Heart left ventricle (tissue), 16 donors: ENCODE data around the gene ZNF185. TPM values are rescaled to one million over a fixed set of nuclear protein-coding genes. Genes with fewer than 3 reads are reported as not detected.

Source experiments
- ATAC-seq, 4 donors: fragments of 200-7000 bp; cut with Tn5 transposase; one replicate each; pipeline ENCODE4 v1.9.1; 2020 to 2022; ENCODE audit warnings: moderate library complexity in 4 of 4, mild to moderate bottlenecking in 3 of 4, moderate number of reproducible peaks in 1 of 4
- DNase-seq, 5 donors: peaks; one replicate each; pipeline ENCODE4 v3.0.0-alpha.2; 2020
- H3K27ac ChIP-seq, 12 donors: fragments of 200-600 bp; sonication (generic) in 4 of 12; one replicate each; pipeline versions ENCODE4 v1.5.0 to v1.8.0; 2016 to 2022; ENCODE audit warnings: mild to moderate bottlenecking in 2 of 12
- H3K27me3 ChIP-seq, 9 donors: fragments of 200-600 bp; sonication (generic) in 2 of 9; one replicate each; pipeline versions ENCODE4 v1.5.1 to v1.8.0; 2016 to 2022; ENCODE audit warnings: mild to moderate bottlenecking in 3 of 9
- H3K36me3 ChIP-seq, 9 donors: fragments of 200-600 bp; sonication (generic) in 2 of 9; one replicate each; pipeline versions ENCODE4 v1.5.0 to v1.8.0; 2018 to 2022; ENCODE audit warnings: mild to moderate bottlenecking in 2 of 9
- H3K4me1 ChIP-seq, 12 donors: fragments of 200-600 bp; sonication (generic) in 4 of 12; one replicate each; pipeline versions ENCODE4 v1.5.0 to v1.8.0; 2016 to 2022; ENCODE audit warnings: mild to moderate bottlenecking in 3 of 12
- H3K4me3 ChIP-seq, 12 donors: fragments of 200-600 bp; sonication (generic) in 4 of 12; one replicate each; pipeline versions ENCODE4 v1.5.0 to v1.8.0; 2017 to 2022; ENCODE audit warnings: mild to moderate bottlenecking in 9 of 12, moderate library complexity in 4 of 12
- H3K9me3 ChIP-seq, 12 donors: fragments of 200-600 bp; sonication (generic) in 4 of 12; one replicate each; pipeline versions ENCODE4 v1.5.0 to v1.8.0; 2016 to 2022; ENCODE audit warnings: mild to moderate bottlenecking in 1 of 12
- POLR2A ChIP-seq, 2 donors: fragments of 450-650 bp; IDR thresholded peaks; one replicate each; pipeline ENCODE4 v1.6.1; 2017; ENCODE audit warnings: antibody characterized with exemption in 2 of 2, mild to moderate bottlenecking in 2 of 2, moderate library complexity in 2 of 2
- WGBS, 4 donors: extraction: QIAGEN DNeasy Blood & Tissue Kit in 2 of 4; methylation state at CpG; one replicate each; pipeline versions ENCODE4 v1.1.5 to v1.1.7; 2013 to 2018; 5-methylcytosine and 5-hydroxymethylcytosine counted together
- intact Hi-C, 10 donors: fragments of 100-400 bp; cut with DNase I; formaldehyde crosslinking; loops; one replicate each; pipeline versions ENCODE4 v1.11.1 to v1.14.2; 2022
- polyA plus RNA-seq, 2 donors: library from polyadenylated mRNA; stranded (reverse); fragments of 200-250 nt; gene quantifications; one replicate each; pipeline ENCODE4 v1.2.3, GENCODE V29; 2013
- total RNA-seq, 9 donors: library from RNA; depleted of rRNA in 2 of 9; stranded (reverse); fragments of >200 nt in 2 of 9; fragmentation: NEBNext Ultra II Directional in 3 of 9; extraction: Animal tissue kit (Norgen Biotek cat#: 25700) in 3 of 9; gene quantifications; one replicate each; pipeline versions ENCODE4 v1.1.0 to v1.2.4, GENCODE V29; 2016 to 2023
- TF ChIP-seq, protein P1 (sequence below), 12 donors: fragments of 200-600 bp; sonication (generic) in 4 of 12; IDR thresholded peaks; one replicate each; pipeline versions ENCODE4 v1.5.0 to v1.8.0; 2018 to 2022; ENCODE audit warnings: antibody characterized with exemption in 12 of 12, mild to moderate bottlenecking in 5 of 12
- donor health status: ischemic (EF 13 %, LVEDD 7.1; RV severe dilation, severe dysfunction).
- donor health status: healthy with polysubstance abuse.
- donor health status: DM: no; HTN: yes; CAD: no.
- donor health status: DM: no; HTN: no; CAD: no.
- donor health status: ischemic (EF 25% LVEDD 6.9; RV normal size, moderate dysfunction).
- donor health status: ischemic (EF 25% LVEDD 5.7; RV mildly dilated, moderate dysfunction).
- donor health status: healthy.
- donor health status: DM: yes; HTN: yes; CAD: no.
- donor health status: ischemic (EF 35%, LVEDD 5.7; RV mildly dilated, moderate dysfunction).
- donor health status: nonischemic (EF 11% LVEDD 7.7; RV severe dilation, severe dysfunction).
- donor health status: DM: yes; HTN: yes; CAD: no.
- donor health status: PGD.
- donor health status: ischemic (EF 29% LVEDD 5.4; RV normal size, mild dysfunction).
- donor health status: nonischemic (EF 23%, LVEDD 6.1; RV moderate dilation, normal function).

ZNF185 gene
- total and polyA plus RNA-seq, 11 donors, result 0.42 to 7.4 (median 1.8) TPM

DNA sequence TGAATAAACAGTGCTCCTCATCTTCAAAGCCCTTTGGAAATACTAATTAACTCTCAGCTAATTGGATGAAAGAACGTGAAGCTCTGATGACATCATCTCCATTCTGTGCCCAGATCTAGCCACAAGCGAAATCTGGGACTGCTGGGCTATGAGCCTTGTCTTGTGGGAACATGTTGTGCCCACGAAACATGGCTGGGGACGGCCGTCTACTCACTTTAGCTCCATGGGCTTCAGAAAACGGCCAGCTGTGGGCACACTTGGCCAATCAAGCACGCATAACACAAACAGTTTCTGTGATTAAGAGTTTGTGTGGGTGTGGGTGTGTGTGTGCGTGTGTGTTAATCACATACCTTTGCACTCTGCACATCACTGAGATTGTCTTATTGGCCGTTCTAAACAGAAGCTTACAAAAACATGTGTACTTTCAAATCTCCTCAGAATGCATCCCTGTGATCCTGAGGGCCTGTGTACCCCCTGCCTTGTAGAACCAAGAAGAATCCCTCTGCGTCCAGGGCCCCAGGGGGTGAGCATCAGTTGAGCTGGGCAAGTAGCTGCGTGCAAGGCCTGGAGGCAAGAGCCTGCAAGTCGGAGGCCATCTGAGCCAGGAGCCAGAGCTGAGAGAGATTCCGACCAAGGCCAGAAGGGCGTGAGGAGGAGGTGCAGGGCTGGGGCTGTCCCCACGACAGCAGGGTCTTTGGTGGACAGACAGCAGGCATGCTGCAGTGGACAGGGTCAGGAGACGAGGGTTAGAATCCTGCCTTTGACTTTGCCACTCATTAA is 18.7 kb upstream of the ZNF185 start:
- WGBS, 4 donors, result 70 to 88% (median 78%) methylated on average over 16 of the region's 16 CpGs
- intact Hi-C loops, result no loop called here
- no peak for TF ChIP-seq POLR2A (IDR thresholded peaks at IDR 0.05)
- TF ChIP-seq, protein P1, sequence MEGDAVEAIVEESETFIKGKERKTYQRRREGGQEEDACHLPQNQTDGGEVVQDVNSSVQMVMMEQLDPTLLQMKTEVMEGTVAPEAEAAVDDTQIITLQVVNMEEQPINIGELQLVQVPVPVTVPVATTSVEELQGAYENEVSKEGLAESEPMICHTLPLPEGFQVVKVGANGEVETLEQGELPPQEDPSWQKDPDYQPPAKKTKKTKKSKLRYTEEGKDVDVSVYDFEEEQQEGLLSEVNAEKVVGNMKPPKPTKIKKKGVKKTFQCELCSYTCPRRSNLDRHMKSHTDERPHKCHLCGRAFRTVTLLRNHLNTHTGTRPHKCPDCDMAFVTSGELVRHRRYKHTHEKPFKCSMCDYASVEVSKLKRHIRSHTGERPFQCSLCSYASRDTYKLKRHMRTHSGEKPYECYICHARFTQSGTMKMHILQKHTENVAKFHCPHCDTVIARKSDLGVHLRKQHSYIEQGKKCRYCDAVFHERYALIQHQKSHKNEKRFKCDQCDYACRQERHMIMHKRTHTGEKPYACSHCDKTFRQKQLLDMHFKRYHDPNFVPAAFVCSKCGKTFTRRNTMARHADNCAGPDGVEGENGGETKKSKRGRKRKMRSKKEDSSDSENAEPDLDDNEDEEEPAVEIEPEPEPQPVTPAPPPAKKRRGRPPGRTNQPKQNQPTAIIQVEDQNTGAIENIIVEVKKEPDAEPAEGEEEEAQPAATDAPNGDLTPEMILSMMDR (IDR thresholded peaks at IDR 0.05), result no peak

GRCh38 chrX:152881289-152881688 is 16.6 kb upstream of the ZNF185 start:
- Histone ChIP-seq H3K27me3 (peaks cover 0 to 12% (median 0%) of the 10 kb centered on the region in 9 donors), H3K4me1 (no peaks in the 10 kb centered on the region), H3K4me3 (no peak overlapping the region), H3K27ac (no peak overlapping the region), H3K36me3 (no peaks in the 10 kb centered on the region), H3K9me3 (no peaks in the 10 kb centered on the region)
- WGBS, 4 donors, result 78 to 96% (median 85%) methylated on average over 2 of the region's 2 CpGs
- TF ChIP-seq, protein P1 (IDR thresholded peaks at IDR 0.05), result no peak
- no peak for TF ChIP-seq POLR2A (IDR thresholded peaks at IDR 0.05)
- intact Hi-C loops, result no loop called here
- DNase-seq (no peak), ATAC-seq (no peak)

More for the DNA sequence above, 18.7 kb upstream of the ZNF185 start:
- peaks cover 0 to 6% (median 0%) of the 10 kb centered on the region in 9 donors for H3K27me3 ChIP-seq
- no peaks in the 10 kb centered on the region for H3K4me1 ChIP-seq
- ATAC-seq (no peak), DNase-seq (no peak)
- no peaks in the 10 kb centered on the region for H3K9me3 ChIP-seq
- H3K4me3 ChIP-seq, result no peak overlapping the region
- no peak overlapping the region for H3K27ac ChIP-seq
- H3K36me3 ChIP-seq, result no peaks in the 10 kb centered on the region

- no peak for DNase-seq
- Histone ChIP-seq H3K4me3 (no peak overlapping the region), H3K36me3 (no peaks in the 10 kb centered on the region), H3K4me1 (no peaks in the 10 kb centered on the region), H3K27me3 (peaks cover 0 to 25% (median 0%) of the 10 kb centered on the region in 9 donors), H3K27ac (no peak overlapping the region), H3K9me3 (no peaks in the 10 kb centered on the region)
- 46 to 74% (median 60%) methylated on average over 6 of the region's 6 CpGs for WGBS, 4 donors
- no peak for ATAC-seq
- TF ChIP-seq, protein P1 (IDR thresholded peaks at IDR 0.05), result no peak
- no peak for TF ChIP-seq POLR2A (IDR thresholded peaks at IDR 0.05)
- intact Hi-C loops, result no loop called here
These were observed 13.7 kb upstream of the ZNF185 start for GRCh38 chrX:152884171-152884570.

DNA sequence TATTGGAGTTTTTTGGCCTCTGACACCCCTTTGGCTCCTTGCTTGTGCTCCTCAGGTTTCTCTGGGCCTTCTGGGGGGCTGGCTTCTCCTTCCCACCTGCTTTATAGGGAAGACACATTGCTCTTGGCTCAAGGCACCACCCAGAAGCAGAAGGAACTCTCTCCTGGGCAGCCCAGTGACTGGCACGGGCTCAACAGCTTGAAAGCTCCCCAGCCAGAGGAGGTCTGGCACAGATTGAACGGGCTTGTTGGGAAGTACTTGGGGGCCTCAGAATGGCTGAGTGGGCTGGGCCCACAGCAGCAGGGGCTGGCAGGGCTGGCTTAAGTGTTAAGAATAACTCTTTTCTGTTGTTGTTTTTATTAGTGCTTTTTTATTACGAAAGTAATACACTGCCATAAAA is 11.2 kb upstream of the ZNF185 start:
- TF ChIP-seq, protein P1 (IDR thresholded peaks at IDR 0.05), result no peak
- no peak for TF ChIP-seq POLR2A (IDR thresholded peaks at IDR 0.05)
- ATAC-seq, result peak in 1 of 4 donors; percentile 38

More for the DNA sequence above, 11.2 kb upstream of the ZNF185 start:
- peaks cover 0 to 36% (median 0%) of the 10 kb centered on the region in 9 donors for H3K27me3 ChIP-seq
- no peaks in the 10 kb centered on the region for H3K4me1 ChIP-seq
- no peak overlapping the region for H3K4me3 ChIP-seq
- H3K27ac ChIP-seq, result no peak overlapping the region
- H3K9me3 ChIP-seq, result no peaks in the 10 kb centered on the region
- intact Hi-C loops, result no loop called here
- DNase-seq, result no peak
- WGBS, 4 donors, result 31 to 37% (median 35%) methylated on average over 3 of the region's 3 CpGs
- no peaks in the 10 kb centered on the region for H3K36me3 ChIP-seq
